Prostate gland (tissue), 2 donors: ENCODE data around the gene GZMA.

Source experiments
- CTCF ChIP-seq, 4 experiments: fragments of 200-600 bp in 2 of 4; fragments of 450-650 bp in 2 of 4; sonication (generic) in 2 of 4; IDR thresholded peaks; 1 replicate in 3 of 4; 2 replicates in 1 of 4; pipeline ENCODE4 v1.5.1; 2016 to 2019; ENCODE audit warnings: antibody characterized with exemption in 4 of 4, mild to moderate bottlenecking in 2 of 4, moderate library complexity in 2 of 4
- POLR2A ChIP-seq: fragments of 450-650 bp; IDR thresholded peaks from one replicate; pipeline ENCODE4 v1.6.1; 2016; ENCODE audit warnings: antibody characterized with exemption, mild to moderate bottlenecking

GRCh38 chr5:55055183-55055582, 47.3 kb upstream of the GZMA start:
- TF ChIP-seq POLR2A (no peak), CTCF (IDR thresholded peaks at IDR 0.05) (no peak)
